GM19240 (cell line): ENCODE data around the gene BCAS3.

Experiments used
- DNase-seq: peaks from one replicate; pipeline ENCODE4 v3.0.0; 2011; ENCODE audit warnings: low spot score; ENCODE audit not compliant: insufficient read length

The BCAS3 gene

GRCh38 chr17:61058066-61058465 is 380.4 kb downstream of the BCAS3 start:
- no peak for DNase-seq

- DNase-seq = no peak
Observed at GRCh38 chr17:61063528-61063927, 385.9 kb downstream of the BCAS3 start.

GRCh38 chr17:61064087-61064951 is 386.7 kb downstream of the BCAS3 start:
- no peak for DNase-seq

GRCh38 chr17:61065263-61065773 is 387.7 kb downstream of the BCAS3 start:
- no peak for DNase-seq

GRCh38 chr17:61066062-61066461 is 388.4 kb downstream of the BCAS3 start:
- no peak for DNase-seq

GRCh38 chr17:61070649-61071048 is 393.0 kb downstream of the BCAS3 start:
- no peak for DNase-seq

GRCh38 chr17:61072648-61073047 is 395.0 kb downstream of the BCAS3 start:
- DNase-seq = no peak

- DNase-seq = no peak
Observed at GRCh38 chr17:61073131-61073530, 395.5 kb downstream of the BCAS3 start.

GRCh38 chr17:61073799-61074513 is 396.3 kb downstream of the BCAS3 start:
- DNase-seq = no peak

- no peak for DNase-seq
Observed at GRCh38 chr17:61075988-61076387, 398.3 kb downstream of the BCAS3 start.

GRCh38 chr17:61076621-61077031 is 399.0 kb downstream of the BCAS3 start:
- DNase-seq = no peak

- DNase-seq = no peak
Observed at GRCh38 chr17:61081959-61082358, 404.3 kb downstream of the BCAS3 start.

GRCh38 chr17:61084260-61084659 is 406.6 kb downstream of the BCAS3 start:
- DNase-seq = no peak

- no peak for DNase-seq
Observed at GRCh38 chr17:61087024-61087423, 409.4 kb downstream of the BCAS3 start.

GRCh38 chr17:61088556-61088955 is 410.9 kb downstream of the BCAS3 start:
- no peak for DNase-seq

- no peak for DNase-seq
Observed at GRCh38 chr17:61091096-61091495, 413.4 kb downstream of the BCAS3 start.

GRCh38 chr17:61097781-61098180 is 420.1 kb downstream of the BCAS3 start:
- no peak for DNase-seq

GRCh38 chr17:61106354-61106753 is 428.7 kb downstream of the BCAS3 start:
- DNase-seq = no peak

- DNase-seq = no peak
Observed at GRCh38 chr17:61116577-61116976, 438.9 kb downstream of the BCAS3 start.

- DNase-seq = no peak
Observed at GRCh38 chr17:61117983-61118382, 440.3 kb downstream of the BCAS3 start.

- no peak for DNase-seq
Observed at GRCh38 chr17:61118871-61119270, 441.2 kb downstream of the BCAS3 start.

GRCh38 chr17:61122326-61122913 is 444.8 kb downstream of the BCAS3 start:
- DNase-seq = no peak
